GOT3 (cell line): ENCODE measurements around the gene CBLL1.

ENCODE experiments used
- DNase-seq: peaks from one replicate; lab custom pipeline; 2025; ENCODE audit warnings: mixed read lengths; lab: John Stamatoyannopoulos, UW

CBLL1 gene, protein sequence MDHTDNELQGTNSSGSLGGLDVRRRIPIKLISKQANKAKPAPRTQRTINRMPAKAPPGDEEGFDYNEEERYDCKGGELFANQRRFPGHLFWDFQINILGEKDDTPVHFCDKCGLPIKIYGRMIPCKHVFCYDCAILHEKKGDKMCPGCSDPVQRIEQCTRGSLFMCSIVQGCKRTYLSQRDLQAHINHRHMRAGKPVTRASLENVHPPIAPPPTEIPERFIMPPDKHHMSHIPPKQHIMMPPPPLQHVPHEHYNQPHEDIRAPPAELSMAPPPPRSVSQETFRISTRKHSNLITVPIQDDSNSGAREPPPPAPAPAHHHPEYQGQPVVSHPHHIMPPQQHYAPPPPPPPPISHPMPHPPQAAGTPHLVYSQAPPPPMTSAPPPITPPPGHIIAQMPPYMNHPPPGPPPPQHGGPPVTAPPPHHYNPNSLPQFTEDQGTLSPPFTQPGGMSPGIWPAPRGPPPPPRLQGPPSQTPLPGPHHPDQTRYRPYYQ

DNA sequence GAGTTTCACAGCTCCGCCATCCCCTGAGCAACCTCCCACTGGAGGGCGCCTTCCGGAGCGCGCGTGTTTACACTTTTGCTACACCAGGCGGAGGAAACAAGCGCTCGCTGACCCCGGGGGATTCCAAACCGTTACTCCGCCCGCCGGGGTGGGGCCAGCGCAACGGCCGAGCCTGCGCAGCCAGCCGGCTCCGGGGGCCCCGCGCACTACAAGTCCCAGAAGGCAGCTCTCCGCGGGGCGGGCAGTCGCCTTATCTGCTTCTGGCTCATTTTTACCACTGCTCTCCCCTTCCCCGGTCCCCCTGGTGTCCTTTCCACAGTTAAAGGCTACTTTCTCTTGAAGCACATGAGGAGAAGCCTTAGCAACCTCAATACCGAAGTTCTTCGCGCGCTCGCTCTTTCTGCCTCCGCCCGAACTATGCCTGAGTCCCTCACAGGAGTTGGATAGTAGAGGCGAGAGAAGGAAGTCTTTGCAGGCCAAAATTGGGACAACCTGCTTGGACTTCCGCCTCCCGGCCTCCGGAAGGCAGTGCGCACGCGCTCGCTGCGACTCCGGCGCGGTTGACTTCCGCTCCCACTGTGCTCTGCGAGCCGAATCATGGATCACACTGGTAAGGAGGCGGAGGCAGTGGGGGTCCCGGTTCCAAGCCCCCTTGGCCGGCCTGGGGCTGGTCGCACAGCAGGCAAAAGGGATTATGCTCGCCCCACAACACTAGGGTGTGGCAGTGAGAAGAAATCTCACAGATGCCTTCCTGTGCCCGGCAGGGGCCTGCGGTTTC is at the start of gene CBLL1:
Gene CBLL1, plus strand, starts transcription at position 576 of the 778 bp plus-strand sequence. Its CDS starts 22 bp downstream, at position 598.
- DNase-seq = peak; percentile 91

- DNase-seq = no peak
Measured at GRCh38 chr7:107694386-107694785, 49.6 kb upstream of the CBLL1 start.

GRCh38 chr7:107696330-107696946 is 47.5 kb upstream of the CBLL1 start:
- DNase-seq = no peak

DNA sequence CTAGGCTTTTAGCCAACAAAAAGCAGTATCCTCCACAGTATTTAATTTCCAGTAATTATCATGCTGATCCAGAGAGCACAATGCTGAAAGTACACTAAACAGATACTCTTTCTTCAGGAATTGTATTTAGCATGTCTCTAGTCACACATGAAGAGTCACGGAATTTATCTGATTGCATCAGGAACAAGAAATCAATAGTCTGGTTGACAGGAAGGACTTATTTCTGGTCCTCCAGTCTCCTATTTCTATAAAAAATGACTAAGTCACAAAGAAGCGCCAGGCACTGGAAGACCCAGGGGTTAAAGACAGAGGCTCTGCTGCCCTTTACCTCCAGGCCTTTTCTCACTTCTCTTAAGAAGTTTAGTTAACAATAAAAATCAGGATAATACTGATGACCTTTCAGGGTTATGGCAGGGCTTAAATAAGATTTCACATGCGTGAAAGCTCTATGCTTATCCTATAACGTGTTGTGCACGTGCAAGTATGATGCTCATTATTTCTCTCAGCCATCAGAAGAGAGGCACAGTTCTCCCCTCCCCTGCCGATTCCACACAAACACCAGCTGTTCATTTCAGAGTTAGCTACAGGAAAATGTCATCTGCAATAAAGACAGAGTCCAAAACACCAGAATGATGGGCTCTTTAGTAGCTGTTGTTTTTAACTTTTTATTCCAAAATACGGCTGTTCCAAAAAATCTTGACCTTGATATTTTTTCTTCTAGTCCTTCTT is 46.5 kb upstream of the CBLL1 start:
- DNase-seq = no peak

GRCh38 chr7:107700570-107700969 is 43.4 kb upstream of the CBLL1 start:
- no peak for DNase-seq

DNA sequence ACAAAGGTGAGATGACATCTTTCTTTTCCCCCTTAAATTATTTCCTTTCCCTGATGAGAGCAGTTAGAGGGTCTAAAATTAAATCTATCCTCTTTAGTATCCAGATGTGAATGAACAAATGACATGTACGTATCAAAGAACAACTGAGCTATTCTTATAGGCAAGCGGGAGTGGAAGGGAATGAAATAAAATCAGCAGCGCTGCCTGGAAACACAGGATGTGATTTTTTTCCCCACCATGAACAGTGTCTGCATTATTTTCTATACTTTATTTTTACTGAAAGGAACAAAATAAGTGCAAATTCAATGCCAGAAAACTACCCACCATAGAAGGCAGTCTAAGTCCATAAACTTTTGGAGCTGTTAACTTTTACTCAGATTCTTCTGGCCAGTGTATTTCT is 42.8 kb upstream of the CBLL1 start:
- DNase-seq = no peak

DNA sequence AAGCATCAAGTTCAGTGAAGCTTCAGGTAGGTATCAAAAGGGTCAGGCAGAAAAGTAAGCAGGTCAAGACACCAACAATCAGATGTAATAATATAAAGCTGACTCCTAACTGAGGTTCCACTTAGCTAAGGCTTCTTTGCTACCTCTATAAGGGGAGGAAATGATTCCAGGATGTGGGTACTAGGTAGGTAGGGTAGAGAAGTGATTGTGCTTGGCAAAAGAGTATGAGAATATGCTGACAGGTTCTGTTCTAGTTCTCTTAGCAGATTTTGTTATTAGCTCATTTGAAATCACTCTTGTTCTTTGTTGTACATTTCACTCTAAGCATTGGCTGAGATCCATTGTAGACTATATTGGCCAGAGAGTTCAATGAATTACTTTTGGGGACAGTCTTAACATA is 40.7 kb upstream of the CBLL1 start:
- no peak for DNase-seq

DNA sequence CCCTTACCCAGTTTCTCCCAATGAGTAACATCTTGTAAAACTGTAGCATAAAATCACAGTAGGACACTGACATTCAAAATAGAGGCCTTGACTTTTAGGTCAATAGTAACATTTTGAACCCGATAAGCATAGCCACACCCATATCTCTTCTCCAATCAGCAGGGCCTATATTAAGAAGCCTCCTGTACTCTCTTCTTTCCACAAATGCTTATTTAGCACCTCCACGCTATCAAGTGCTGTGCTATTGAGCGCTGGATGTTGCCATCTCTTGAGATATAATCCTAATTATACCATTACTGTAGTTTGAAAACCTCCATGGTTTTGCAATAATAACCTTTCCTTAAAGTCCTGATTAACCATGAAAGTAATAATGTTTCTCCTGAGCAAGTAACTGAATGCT is 40.1 kb upstream of the CBLL1 start:
- no peak for DNase-seq

GRCh38 chr7:107708956-107709355 is 35.0 kb upstream of the CBLL1 start:
- DNase-seq = no peak

- no peak for DNase-seq
Measured at GRCh38 chr7:107711301-107711700, 32.6 kb upstream of the CBLL1 start.

- DNase-seq = no peak
Measured at GRCh38 chr7:107712025-107712424, 31.9 kb upstream of the CBLL1 start.

DNA sequence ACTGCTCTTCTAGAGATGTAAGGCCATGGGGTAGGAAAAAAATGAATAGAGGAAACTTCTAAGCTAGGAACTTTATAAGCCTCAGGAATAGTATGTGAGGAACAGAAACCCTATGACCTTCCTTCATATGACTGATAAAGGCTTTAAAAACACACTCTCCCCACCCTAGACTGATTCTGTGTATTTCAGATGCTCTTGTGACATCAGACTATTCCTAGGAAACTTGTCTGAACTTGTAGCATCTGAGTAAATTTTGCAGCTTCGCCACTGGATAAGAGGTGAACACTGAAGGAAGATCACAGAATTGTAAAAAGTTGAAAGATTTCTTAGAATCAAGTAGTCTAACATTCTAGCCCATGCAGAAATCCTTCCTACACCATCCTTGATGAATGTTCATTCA is 31.0 kb upstream of the CBLL1 start:
- DNase-seq = no peak

- DNase-seq = no peak
Measured at GRCh38 chr7:107715531-107715930, 28.4 kb upstream of the CBLL1 start.

DNA sequence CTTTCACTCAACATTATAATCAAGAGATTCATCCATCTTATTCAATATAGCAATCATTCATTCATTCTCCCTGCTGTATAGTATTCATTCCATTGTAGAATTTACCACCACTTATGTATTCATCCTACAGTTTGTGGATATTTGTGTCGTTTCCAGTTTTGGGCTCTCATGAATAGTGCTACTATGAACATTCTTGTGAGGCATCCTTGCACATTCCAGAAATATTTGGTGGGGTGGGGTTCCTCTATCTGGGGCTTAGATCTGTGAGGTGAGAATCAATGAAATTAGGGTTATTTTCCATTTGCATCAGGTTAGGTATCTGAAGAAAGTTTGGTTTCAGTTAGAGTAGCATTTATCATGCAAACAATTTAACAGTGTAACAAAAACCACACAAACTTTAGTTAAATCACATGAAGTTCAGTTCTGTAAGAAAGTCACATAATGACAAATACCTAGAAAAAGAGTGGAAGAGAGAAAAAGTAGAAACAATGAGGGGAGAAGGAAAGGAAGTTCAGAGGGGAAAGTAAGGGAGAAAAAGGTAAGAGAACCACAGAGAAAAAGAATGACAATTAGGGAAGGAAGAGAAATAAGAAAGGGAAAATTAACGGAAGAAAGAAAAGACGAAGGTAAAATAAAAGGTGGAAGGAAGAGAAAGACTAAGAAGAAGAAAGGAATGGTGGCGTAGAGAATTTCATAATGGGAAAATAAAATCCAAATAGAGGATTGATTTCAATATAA is 25.3 kb upstream of the CBLL1 start:
- DNase-seq = no peak

GRCh38 chr7:107721286-107721685 is 22.7 kb upstream of the CBLL1 start:
- DNase-seq = no peak

GRCh38 chr7:107723255-107723654 is 20.7 kb upstream of the CBLL1 start:
- no peak for DNase-seq

DNA sequence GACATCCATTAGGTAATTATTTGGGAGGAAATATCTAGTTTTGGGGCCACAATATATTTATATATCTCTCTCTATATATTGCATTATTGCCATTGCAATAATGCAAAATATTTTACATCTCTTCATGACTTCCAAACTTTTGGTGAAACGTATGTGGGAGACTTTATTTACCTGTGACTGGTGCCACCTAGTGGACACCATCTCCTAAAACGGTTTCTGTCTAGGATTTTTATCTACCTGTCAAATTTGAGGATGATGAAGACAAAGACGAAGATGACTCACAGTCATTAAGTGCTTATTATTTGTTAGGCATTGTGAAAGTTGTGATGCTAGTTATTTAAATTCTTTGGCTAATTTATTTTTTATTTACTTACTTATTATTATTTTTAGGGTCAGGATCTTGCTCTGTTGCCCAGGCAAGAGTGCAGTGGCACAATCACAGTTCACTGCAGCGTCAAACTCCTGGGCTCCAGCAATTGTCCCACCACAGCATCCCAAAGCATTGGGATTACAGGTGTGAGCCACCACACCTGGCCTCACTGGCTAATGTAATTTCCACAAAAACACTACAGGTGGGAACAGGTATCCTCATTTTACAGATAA is 18.7 kb upstream of the CBLL1 start:
- DNase-seq = no peak

- no peak for DNase-seq
Measured at GRCh38 chr7:107726356-107727130, 17.4 kb upstream of the CBLL1 start.

DNA sequence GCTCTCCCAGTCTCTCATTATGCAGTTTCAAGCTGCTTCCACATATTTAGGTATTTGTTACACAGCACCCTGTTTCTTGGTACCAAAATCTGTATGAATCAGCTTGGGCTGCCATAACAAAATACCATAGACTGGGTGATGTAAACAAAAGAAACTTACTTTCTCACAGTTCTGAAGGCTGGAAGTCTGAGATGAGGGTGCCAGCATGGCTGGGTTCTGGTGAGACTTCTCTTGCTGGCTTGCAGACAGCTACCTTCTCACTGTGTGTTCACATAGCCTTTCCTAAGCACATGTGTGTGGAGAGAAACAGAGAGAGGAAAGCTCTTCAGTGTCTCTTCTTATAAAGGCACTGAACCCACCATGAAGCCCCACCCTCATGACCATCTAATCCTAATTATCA is 15.7 kb upstream of the CBLL1 start:
- DNase-seq = no peak
